COR-L47 (cell line): ENCODE data around the gene TMEM201.
A peak's percentile ranks its signal among the peaks of the same experiment; 100 is the strongest.

Experiments used
- DNase-seq: peaks from one replicate; lab custom pipeline; 2025; lab: John Stamatoyannopoulos, UW

TMEM201 gene

DNA sequence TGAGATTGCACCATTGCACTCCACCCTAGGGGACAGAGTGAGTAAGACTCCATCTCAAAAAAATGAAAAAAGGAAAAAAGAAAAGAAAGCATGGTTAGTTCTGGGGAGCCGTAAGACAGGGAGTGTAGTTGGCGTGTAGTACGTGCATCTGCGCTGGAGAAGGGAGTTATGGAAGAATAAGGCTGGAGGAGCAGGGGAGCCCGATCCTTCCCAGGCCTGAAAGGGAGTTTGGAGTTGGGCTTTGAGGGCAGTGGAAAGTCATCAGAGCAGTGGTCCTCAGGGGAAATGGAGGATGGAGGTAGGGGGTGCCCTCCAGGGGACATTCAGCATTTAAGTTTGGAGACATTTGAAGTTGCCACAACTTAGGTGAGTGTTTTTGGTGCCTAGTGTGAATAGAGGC is 11.3 kb upstream of the TMEM201 start:
- no peak for DNase-seq

DNA sequence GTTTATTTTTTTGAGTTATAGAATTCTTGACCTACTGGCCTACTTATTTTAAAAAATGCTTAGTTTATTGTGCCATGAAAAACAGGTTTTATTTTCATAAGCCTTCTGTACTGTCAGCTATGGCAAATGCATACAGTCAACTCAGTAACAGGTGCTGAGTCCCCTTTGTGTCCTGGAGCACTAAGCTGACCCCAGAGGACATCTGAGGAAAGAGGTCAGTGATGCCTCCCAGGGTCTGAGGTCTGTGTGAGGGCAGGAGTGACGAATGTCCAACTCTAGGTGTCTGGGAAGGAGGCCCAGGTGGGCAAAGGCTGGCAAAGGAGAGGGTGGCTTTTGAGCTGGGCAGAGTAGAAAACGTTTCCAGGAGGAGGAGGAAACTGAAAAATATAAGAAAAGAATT is 7.8 kb upstream of the TMEM201 start:
- DNase-seq: no peak

DNA sequence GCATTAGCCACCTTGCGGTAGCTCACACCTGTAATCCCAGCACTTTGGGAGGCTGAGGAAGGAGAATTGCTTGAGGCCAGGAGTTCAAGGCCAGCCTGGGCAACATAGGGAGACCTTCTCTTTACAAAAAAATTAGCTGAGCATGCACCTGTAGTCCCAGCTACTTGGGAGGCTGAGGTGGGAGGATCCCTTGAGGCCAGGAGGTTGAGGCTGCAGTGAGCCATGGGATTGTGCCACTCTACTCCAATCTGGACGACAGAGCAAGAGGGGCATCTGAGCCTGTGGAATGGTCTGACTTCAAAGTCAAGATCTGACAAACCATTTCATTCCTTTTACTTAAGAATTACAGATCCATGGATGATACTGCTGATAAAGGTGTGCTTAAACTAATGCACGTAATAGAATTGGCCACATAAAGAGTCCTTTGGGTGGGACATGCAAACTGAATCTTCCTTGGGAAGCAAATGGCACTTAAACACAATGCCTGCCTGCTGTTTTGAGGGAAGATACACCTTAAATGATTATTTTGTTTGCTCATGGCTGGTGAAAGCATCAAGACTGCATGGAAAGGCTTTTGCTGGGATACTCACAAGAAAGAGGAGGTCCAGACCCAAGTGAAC is 2.5 kb upstream of the TMEM201 start:
- no peak for DNase-seq

DNA sequence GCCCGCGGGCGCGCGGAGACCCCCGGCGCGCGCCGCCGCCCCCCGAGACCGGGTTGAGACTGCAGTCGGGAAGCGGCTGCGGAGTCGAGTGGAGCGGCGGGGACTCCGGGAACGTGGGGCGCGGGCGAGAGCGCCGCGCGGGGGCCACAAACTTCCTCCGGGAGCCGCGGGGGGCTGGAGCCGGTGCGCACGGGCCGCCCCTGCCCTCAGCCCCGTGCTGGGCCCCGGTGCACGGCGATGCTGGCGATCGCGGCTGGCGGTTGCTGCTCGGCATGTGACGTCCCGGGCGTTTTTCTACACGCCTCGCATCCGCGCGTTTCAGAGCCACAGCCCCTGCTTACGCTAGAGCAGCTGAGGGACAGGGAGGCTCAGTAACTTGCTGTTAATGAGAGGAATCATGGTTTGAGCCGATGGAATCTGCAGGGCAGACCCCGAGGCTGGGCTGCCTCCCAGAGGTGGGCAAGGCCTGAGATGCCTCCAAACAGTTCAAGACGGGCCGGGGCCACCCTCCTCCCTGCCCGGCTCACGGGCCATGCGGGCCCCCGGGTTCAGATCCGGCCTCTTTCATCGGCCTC is 520 bp downstream of the TMEM201 start:
- no peak for DNase-seq

GRCh38 chr1:9589719-9590157 is 1.0 kb downstream of the TMEM201 start:
- no peak for DNase-seq

DNA sequence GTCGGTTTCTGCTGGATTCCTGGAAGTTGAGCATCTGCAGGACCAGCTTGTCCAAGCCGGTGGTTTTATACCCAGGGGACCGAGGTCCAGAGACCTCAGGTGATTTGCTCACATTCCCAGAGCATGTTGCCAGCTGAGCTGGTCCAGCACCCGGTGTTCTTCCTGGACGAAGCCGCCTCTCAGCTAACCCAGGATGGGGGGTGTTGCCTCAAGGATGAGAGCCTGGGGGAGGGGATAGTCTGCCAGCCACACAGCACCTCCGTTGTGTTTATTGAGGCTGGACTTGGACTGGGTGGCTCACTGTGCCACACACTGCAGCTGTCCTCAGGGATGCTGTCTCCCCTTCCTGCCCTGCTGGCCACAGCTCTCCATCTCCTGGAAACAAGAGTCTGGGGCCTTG is 1.5 kb downstream of the TMEM201 start:
- DNase-seq: no peak

- no peak for DNase-seq
Observed at GRCh38 chr1:9590945-9591668, 2.4 kb downstream of the TMEM201 start.

DNA sequence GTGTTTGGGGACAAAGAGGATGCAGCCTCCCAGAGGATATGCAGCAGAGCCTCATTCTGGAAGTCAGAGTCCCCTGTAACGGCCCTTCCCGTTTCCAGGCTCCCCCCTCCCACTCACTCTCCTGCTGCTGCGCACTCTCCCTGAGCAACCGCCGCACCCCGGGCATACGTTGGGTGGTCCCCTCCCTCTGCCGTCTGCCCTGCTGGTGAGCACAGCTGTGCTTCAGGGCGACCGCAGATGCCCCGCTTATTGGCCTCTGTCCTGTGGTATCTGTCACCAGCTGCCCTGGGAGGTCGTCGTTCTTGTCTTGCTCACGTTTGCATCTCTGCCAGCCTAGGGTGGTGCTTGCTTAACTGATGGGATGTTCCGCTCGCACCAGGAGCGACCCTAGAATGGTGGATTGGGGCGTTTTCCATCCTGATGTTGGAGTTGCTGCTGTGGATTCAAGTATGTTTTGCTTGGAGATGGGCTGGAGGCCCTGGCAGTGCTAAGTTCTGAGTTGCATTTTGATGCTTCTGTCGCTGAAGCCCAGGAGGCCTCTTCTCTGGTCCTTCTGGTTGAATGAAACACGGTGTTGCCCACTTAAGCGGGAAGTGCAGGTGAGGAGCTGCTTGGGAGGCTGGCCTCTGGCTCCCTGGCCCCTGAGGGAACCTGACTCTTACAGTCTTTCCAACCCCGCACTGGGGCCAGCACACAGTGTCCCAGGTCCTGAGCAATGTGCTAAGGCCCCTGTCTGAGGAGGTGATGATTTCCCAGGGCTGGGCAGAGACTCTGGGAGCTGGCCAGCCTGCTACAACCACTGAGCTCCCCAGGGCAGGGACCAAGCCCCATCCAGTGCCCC is 3.2 kb downstream of the TMEM201 start:
- DNase-seq: no peak

- no peak for DNase-seq
Observed at GRCh38 chr1:9592510-9593075, 3.9 kb downstream of the TMEM201 start.

GRCh38 chr1:9593147-9593491 is 4.4 kb downstream of the TMEM201 start:
- DNase-seq: no peak

DNA sequence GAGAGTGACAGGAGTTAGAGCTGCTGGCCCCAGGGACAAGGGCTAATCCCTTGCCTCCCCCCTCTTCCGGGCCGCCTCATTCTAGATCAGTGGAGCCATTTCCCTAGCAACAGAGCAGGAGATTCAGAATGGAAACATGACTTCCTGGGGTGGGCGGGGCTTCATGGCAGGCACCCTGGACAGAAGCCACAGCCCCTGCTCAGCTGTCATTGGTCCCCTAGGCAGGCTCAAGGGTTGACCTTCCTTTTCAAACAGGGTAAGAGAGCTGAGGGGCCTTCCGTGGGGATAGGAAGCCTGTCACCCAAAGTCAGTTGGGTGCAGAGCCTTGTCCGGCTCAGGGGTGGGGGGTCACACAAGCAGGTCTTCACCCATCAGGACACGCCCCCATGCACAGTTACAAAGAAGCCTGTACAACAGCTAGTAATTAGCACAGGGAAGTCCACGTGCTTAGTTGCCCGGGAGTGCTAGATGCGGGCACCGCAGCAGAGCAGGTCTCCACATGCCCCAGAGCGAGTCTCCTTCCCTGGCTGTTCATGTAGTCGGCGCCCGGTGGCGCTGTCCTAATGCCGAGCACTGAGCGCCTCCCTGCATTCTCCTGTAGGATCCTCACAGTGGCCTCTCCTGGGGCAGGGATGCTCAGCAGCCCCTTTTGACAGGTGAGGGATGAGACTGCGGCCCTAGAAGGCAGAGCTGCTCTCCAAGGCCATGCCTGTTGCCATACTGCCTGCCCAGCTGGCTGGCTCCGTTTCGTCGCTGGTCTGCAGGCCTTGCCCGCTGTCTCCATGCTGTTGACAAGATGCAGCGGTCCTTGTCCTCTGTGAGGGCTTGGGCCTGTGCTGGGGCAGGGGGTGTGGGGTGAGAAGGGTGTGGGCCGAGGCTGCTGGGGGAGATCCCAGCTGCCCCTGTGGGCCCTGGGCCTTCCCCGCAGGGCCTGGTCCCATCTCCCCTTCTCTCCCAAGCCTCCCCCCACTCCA is 5.1 kb downstream of the TMEM201 start:
- DNase-seq: peak; percentile 89

DNA sequence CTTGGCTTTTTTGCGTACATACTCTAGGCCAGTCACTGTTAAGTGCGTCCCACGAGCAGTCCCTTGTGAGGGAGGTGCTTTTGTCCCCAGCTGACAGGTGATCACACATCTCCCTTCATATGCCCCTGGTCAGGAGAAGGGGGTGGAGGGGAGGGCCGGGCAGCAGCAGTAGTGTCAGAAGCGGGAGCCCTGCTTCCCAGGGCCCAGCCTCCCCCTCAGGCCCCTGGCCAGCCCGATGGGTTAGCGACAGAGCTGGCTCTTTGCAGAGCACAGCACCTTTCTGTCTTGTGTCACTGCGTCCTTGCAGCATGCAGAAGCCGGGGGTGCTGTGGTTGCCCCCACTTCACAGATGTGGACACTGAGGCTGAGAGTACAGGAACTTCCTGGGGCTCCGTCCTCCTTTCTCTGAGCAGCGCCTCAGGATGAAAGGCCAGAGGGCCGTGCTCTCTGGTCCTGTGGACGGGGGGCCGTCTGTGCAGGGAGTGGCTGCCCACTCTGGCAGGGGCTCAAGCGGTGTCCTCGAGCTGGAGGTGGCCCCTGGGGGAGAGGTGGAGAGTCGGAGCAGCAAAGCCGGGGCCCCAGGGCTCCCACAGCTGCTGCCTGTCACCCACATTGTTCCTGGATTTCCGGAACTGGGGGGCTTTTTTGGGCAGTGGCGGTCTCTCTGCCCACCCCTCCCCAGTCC is 5.9 kb downstream of the TMEM201 start:
- DNase-seq: no peak

- DNase-seq: no peak
Observed at GRCh38 chr1:9595156-9595967, 6.7 kb downstream of the TMEM201 start.

GRCh38 chr1:9595968-9596340 is 7.2 kb downstream of the TMEM201 start:
- DNase-seq: no peak

GRCh38 chr1:9596415-9597123 is 7.9 kb downstream of the TMEM201 start:
- DNase-seq: peak; percentile 55

GRCh38 chr1:9597361-9598315 is 8.9 kb downstream of the TMEM201 start:
- no peak for DNase-seq

GRCh38 chr1:9598316-9598700 is 9.6 kb downstream of the TMEM201 start:
- no peak for DNase-seq

GRCh38 chr1:9599741-9600140 is 11.0 kb downstream of the TMEM201 start:
- no peak for DNase-seq
